Gastrocnemius medialis (tissue), 4 donors: Measurements from ENCODE around the gene C12orf75.

Experiments used
- CTCF ChIP-seq, 5 experiments: fragments of 450-650 bp in 3 of 5; fragments of 200-600 bp in 2 of 5; sonication (generic) in 2 of 5; IDR thresholded peaks in 4 of 5; conservative IDR thresholded peaks in 1 of 5; 1 replicate in 4 of 5; 2 replicates in 1 of 5; pipeline ENCODE4 v1.5.1; 2016 to 2019; ENCODE audit warnings: antibody characterized with exemption in 5 of 5, mild to moderate bottlenecking in 3 of 5, moderate library complexity in 3 of 5
- POLR2A ChIP-seq, 2 donors: fragments of 450-650 bp; IDR thresholded peaks; one replicate each; pipeline ENCODE4 v1.6.1; 2017; ENCODE audit warnings: antibody characterized with exemption in 2 of 2, mild to moderate bottlenecking in 2 of 2, moderate library complexity in 2 of 2

DNA sequence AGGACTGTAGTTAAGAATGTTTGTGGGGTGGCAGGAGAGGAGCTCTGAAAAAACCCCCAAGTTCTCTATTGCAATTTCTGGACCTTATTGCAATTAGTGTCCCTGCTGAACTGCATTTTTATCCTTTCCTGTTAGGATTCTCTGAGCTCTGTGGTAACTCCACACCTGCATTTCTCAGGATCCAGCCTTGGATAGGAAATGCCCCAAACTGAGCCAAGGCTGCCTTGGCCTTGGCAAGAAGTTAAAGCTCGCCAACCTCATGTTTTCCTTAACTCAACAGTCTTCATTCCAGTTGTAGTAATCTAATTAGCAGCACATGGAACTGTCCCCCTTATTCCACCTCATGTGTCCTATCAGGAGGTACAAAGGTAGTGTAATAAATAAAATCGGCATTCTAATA is 66.5 kb downstream of the C12orf75 start:
- TF ChIP-seq POLR2A (IDR thresholded peaks at IDR 0.05) (no peak), CTCF (IDR thresholded peaks at IDR 0.05 in 4 of 5, conservative IDR thresholded peaks at IDR 0.05 in 1 of 5) (no peak)
